HG02763 (cell line): ENCODE results near the gene TCF7L1.
"Not testable (repeated sequence)": the region's sequence is repeated elsewhere in the genome, so short reads cannot be mapped to it uniquely, and the experiment has no call there.

Experiments used
- ATAC-seq: cut with Tn5 transposase; IDR thresholded peaks from one replicate; pipeline ENCODE4 v1.9.1; 2021; ENCODE audit warnings: mild to moderate bottlenecking, moderate library complexity; ENCODE audit not compliant: unreplicated experiment

TCF7L1 gene

DNA sequence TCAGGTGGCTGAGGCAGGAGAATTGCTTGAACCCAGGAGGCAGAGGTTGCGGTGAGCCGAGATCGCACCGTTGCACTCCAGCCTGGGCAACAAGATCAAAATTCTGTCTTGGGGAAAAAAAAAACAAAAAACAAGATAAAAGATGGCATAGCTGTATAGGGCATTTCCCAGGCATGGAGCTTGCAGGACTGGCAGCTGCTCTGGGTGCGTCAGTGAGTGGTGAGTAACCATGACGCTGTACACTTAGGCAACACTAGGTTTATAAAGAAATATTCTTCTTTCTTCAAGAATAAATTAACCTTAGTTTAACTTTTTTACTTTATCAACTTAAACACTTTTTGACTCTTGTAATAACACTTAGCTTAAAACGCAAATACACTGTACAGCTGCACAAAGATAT, 179.2 kb downstream of the TCF7L1 start:
- no peak for ATAC-seq

DNA sequence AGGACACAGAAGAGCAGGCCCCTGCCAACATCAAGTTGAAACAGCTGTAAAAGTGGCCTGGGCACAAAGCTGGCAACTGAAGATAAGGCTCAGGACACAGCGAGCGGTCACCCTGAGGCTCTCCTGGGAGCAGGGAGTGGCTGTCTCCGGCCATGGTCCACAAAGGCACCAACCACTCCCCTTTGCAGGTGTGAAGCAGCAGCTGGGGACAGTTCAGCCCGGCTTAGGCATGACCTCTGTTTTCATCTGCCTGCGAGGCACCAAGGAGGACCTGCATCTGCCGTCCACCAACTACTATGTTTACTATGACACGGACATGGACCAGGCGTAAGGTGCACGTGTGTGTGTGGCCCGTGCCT, 181.7 kb downstream of the TCF7L1 start:
- ATAC-seq, result no peak

DNA sequence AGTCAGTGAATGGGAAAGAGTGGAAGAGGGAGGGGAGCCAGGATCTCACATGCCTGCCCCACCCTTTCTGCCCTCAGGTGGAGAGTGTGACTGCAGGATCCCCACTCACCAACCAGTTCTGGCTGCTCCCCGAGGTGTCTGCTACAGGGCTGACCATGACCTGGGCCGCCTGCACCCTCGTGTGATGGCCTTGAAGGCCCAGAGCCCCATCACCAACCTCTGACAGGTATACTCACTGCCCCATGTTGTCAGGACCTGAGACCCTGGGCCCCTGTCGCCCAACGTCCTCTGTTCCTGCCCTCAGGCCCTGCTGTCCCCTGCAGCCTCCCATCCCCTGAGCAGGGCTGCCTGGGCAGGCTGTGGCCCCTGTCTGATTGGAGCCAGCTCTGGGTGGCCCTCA, 182.7 kb downstream of the TCF7L1 start:
- not testable (repeated sequence) for ATAC-seq

DNA sequence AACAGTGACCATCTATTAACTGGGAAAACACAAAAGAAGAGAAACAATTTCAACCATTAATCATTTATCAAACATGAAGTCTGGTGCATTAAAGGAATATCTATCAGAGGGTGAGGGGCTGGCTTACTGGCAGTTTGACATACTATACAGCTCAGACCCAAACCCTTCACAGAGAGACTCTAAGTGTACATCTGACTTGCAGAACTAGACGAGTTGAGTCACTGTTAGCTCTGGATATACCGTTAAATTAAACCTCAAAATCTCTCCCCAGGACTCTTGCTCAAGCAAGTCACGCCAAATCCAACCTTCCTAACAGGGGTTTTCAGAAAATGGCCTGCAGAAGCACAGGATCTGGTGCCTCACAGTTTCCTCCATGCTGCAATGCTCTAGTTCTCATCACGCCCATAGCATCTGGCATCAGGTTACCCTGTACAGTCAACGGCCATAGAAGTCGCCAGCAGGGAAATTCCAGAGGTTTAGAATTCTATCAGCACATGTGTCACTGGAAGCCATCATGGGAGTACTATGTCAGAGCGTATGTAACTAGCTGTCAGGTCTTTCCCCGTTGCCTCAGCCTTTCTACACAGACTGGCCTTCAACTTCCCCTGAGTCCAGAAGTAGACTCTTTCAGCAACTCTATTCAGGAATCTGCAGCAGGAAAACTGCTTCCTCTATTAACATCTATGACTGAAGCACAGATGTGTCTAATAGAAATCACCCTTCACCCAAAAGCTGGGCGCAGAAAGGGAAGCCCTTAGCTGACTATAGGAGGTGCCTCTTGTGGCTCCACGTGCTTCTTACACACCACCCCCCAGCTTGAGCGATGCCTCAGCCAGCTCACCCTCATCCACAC, 185.3 kb downstream of the TCF7L1 start:
- peak; percentile 51 for ATAC-seq

DNA sequence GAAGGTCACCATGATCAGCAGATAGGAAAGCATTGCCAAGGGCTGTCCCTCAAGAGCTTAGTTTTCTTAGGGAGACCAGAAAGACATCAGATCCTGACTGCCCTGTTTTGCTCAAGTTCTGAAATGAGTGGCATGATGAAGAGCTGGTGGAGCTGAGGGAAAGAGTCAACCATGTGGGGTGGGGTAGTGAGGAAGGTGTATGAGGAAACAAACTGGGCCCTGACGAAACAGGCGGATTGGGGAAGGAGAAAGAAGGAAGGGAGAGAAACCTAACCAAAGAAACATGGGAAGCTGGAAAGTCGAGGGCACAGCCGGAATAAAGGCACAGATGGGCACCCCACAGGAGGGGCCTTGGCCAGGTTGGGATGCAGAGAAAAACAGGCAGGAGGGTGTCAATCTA, 186.6 kb downstream of the TCF7L1 start:
- ATAC-seq, result no peak

DNA sequence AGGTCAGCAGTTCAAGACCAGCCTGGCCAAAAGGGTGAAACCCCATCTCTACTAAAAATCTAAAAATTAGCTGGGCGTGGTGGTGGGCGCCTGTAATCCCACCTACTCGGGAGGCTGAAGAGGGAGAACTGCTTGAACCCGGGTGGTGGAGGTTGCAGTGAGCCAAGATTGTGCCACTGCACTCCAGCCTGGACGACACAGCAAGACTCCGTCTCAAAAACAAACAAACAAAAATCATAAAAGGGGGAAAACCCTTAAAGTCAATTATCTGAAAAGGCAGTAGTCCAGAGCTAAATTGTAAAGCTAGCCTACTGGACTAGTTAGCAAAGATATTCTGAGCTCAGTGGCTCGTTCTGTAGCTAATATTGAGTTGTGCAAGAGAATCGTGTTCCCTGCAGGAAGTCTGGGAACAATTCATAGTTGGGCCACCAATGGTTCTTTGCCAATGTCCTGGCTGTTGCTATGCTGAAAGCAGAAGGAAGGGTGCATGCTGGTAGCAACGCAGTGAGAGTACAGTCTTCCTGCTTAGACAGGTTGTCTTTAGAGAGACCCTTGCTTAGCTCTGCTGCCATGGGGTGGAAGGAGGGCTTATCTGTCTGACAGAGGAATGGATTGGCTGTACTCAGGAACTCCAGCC, 190.3 kb downstream of the TCF7L1 start:
- no peak for ATAC-seq

DNA sequence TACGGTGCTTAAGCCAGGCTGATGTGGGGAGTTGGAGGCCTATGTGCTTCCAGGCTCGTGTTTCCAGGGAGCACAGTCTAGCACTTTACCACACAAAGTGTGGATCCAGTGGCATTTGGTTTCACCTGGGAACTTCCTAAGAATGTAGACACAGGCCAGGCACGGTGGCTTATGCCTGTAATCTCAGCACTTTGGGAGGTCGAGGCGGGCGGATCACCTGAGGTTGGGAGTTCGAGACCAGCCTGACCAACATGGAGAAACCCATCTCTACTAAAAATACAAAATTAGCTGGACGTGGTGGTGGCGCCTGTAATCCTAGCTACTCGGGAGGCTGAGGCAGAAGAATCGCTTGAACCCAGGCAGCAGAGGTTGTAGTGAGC, 190.8 kb downstream of the TCF7L1 start:
- ATAC-seq, result not testable (repeated sequence)

DNA sequence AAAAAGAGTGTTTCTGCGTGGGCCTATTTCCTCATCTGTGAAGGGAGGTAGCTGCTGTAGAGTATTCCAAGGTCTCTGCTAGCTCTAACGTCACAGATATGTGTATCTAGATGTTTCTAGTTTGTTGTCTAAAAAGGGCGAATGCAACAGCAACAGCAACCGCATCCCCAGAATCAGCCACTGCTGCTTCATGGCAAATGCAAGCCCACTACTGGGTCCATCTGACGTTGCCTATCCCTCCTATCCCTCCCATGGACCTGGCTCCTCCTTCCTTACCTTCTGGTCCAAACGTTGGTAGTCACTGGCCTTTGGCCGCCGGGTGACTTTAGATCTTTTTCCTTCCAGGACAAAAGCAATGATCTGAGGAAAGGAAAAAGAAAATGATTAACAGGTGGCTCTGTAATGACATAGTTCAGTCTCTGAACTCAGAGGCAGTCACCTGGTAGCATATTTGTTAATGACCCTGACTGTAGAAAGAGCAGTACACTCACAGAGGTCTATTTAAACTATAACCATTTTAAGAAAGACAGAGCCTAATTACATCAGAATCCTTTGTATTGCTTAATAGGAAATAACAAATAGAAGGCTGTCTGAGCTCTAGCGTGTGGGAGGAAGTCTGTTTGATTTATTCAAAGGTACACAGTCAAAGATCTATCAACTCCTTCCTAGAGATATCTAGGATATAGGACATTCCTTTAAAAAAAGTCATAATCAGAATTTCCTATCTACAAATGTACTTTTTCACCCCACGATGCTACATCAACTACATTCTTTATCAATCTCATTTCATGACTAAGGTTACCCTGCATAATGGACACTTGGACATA, 191.7 kb downstream of the TCF7L1 start:
- no peak for ATAC-seq

DNA sequence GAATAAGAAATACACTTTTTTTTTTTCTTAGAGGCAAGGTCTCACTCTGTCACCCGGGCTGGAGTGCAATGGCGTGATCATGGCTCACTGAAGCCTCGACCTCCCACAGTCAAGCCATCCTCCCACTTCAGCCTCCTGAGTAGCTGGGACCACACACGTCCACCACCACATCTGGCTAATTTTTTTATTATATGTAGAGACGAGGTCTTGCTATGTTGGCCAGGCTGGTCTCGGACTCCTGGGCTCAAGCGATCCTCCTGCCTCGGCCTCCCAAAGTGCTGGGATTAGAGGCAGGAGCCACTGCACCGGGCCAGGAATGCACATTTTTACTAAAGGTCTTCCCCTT, 192.2 kb downstream of the TCF7L1 start:
- ATAC-seq, result no peak

DNA sequence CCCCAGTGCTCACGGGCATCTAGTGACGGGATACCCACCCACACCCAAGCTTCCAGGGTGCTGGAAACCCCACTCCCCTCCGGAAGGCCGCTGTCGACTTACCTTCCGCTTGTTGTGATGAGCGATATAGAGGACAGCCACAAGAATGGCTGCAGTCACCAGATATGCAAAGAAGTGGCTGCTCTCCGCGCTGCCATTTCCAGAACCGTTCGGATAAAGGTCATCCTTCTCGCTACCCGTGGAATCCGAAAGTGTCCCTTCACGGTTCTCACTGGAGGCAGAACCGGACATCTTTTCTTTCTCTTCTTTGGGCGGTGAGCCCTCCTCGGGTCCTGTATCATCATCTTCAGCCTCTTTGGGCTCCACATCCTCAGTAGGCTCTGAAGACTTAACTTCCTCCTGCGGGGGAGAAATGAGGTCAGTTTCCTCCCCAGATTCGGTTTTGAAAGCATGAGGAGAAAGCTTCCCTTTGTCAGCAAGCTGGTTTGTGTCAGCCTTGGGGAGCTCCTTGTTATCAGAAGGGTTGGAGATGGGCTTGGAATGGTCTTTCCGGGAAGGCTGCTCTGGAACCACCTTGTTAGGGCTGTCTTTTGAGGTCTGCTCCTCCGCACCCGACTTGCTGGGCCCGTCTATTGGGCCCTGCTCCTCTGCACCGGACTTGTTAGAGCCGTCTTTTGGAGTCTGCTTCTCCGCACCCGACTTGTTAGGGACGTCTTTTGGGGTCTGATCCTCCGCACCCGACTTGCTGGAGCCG, 193.4 kb downstream of the TCF7L1 start:
- peak; percentile 27 for ATAC-seq

DNA sequence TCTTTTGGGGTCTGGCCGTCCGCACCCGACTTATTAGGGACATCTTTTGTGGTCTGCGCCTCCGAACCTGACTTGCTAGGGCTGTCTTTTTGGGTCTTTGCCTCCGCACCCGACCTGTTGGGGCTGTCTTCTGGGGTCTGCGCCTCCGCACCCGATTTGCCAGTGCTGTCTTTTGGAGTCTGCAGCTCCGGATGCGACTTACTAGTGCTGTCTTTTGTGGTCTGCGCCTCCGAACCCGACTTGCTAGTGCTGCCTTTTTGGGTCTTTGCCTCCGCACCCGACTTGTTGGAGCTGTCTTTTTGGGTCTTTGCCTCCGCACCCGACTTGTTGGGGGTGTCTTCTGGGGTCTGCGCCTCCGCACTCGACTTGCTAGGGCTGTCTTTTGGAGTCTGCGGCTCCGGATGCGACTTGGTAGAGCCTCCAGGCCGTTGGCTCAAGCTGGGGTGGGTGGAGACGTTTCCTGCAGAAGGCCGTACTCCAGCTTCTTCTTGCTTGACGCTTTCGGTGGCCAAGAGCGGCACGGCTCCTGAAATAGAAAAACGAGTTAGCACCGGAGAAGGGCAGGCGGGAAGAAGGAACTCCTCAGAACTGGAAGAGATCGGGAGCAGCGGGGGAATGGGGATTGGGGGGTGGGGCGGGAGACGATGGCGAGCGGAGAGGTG, 194.1 kb downstream of the TCF7L1 start:
- peak; percentile 27 for ATAC-seq

DNA sequence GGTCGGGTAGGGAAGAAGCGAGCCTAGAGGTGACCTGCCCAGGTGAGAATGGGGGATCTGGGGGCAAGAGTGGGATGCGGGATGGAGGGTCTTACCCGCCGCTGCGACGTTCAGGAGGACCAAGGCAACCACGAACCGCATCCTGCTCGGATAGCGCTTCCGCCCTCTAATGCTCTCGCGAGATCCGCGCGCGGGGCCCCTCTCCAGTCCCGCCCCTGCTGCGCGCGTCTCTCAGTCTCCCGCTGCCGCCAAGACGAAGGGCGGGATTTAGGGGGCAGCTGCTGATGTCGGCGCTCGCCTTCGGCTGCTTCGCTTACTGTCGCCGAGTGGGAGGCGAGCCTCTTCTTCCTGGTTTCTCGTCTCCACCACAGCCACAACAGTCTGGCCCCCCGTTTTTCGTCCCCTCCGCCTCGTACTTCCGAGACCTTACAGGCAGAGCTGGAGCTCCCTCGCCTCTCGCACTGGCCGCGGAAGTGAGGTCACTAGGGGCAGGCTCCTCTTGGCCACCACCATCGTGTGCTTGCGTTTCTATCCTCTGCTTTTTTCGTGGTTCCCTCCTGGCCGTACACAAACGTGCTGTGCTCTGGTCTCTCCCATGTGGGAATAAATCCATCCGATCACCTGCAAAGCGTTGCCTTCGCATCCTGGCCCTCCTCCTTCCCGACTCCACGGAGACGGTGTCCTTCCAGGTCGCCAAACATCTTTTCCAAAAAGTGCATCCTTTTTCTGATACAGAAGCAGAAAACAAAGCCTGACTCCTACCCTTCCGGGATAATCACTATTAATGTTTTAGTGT, 194.8 kb downstream of the TCF7L1 start, which contains the start of gene TGOLN2:
TSS of gene TGOLN2 (minus strand) at position 168 of the 796 bp plus-strand sequence. CDS start at position 141, 27 bp downstream.
- ATAC-seq, result peak; percentile 80

DNA sequence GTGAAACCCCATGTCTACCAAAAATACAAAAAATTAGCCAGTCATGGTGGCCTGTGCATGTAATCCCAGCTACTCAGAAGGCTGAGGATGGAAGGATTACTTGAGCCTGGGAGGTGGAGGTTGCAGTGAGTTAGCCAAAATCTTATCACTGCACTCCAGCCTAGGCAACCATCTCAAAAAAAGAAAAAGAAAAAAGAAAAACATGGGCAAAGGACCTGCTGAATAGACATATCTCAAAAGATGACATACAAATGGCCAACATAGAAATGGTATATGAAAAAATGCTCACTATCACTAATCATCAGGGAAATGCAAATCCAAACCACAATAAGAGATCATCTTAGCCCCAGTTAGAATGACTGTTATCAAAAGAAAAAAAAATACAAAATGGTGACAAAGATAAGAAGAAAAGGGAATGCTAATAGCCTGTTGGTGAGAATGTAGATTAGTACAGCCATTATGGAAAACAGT, 196.0 kb downstream of the TCF7L1 start:
- ATAC-seq, result no peak

DNA sequence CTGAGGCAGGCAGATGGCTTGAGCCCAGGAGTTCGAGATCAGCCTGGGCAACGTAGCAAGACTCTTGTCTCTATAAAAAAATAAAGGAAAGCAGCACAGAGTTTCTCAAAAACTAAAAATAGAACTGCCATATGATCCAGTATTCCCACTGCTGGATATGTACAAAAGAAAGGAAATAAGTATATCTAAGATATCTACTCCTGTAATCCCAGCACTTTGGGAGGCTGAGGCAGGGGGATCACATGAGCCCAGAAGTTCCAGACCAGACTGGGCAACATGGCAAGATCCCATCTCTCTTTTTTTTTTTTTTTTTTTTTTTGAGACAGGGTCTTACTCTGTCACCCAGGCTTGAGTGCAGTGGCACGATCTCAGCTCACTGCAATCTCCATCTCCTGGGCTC, 196.5 kb downstream of the TCF7L1 start:
- ATAC-seq, result not testable (repeated sequence)

DNA sequence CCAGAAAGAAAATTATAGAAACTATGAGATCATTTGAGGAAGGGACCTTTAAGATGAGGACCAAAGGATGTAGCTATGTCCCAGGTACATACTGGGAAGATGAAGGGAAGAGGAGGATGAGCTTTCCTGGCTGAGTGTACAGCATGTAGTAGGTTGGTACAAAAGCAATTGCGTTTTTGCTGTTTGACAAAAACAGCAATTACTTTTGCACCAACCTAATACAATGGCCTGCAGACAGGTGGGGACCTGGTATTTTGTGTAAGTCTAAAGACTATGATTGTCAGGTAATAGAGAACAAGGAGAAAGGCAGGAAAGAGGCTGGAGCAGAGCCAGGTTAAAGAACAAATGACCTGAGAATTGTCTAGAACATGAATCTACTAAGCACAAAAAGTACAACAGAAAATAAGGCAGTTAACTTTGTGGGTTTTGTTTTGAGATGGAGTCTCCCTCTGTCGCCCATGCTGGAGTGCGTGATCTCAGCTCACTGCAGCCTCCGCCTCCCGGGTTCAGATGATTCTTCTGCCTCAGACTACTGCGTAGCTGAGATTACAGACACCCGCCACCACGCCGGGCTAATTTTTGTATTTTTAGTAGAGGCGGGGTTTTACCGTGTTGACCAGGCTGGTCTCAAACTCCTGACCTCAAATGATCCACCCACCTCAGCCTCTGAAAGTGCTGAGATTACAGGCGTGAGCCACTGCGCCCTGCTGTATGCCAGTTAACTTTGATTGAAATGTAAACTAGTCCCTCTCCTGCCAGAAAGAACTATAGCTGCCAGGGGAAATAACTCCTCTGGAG, 197.8 kb downstream of the TCF7L1 start:
- ATAC-seq, result no peak

DNA sequence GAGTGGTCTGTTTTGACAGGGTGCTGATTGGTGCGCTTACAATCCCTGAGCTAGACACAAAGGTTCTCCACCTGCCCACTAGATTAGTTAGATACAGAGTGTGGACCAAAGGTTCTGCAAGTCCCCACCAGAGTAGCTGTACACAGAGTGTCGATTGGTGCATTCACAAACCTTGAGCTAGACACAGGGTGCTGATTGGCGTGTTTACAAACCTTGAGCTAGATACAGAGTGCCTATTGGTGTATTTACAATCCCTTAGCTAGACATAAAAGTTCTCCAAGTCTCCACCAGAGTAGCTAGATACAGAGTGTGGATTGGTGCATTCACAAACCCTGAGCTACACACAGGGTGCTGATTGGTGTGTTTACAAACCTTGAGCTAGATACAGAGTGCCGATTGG, 200.7 kb downstream of the TCF7L1 start:
- not testable (repeated sequence) for ATAC-seq

DNA sequence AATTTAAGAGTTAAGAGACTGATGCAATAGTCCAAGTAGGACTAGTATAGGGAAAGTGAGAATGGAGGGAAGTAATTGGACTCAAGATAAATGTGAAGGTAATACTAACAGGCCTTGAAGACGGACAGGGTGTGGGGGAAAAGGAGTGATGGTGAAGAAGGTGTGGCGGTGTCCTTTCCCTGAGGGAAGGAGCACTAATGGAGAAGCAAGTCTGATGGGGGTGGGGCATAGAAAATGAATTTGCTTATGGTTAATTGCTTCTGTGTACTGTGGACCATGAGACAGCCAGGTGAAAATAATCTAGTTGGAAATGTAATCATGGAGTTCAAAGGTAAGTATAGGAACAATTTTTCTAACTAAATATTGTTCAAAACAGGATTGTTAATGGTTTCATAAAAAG, 201.7 kb downstream of the TCF7L1 start:
- no peak for ATAC-seq

DNA sequence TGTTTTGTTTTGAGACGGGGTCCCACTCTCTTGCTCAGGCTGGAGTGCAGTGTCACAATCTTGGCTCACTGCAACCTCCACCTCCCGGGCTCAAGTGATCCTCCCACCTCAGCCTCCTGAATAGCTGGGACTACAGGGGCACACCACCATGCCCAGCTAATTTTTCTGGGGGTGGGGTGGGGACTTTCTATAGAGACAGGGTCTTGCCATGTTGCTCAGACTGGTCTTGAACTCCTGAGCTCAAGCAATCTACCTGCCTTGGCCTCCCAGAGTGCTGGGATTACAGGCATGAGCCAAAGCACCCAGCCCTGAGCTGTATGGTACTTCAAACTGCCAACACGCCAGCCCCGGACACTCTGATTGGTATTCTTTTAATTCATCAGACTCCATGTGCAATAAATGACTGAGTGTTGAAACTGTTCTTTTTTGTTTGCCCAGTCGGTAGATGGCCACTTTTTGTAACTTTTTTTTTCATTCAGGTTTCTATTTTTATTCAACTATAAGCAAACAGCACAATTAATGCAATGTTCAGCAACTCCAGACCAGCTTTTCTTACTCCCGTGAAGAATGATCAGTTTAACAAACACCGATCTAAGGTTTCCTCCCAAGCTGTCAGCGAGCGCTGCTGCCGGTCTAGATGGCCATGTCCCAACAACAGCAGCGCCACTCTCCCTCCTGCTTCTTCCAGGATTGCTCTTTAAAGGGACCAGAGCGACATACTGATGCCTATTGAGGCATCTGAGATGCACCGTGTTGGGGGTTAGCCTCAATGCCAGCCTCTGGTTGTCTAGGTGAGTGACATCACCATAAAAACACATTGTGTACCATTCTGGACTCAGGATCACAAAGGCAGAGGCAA, 207.1 kb downstream of the TCF7L1 start:
- ATAC-seq, result no peak
